IPS-18a (cell line): ENCODE results near the gene NTRK1.

Experiments used
- H3K27ac ChIP-seq: one replicate; pipeline ENCODE4 v1.5.1; 2013; ENCODE audit warnings: low read length
- H3K27me3 ChIP-seq: one replicate; pipeline ENCODE4 v1.6.1; 2013; ENCODE audit warnings: mild to moderate bottlenecking, low read length; ENCODE audit not compliant: control insufficient read depth, insufficient read depth
- H3K36me3 ChIP-seq: one replicate; pipeline ENCODE4 v1.6.1; 2013; ENCODE audit warnings: low read depth, low read length; ENCODE audit not compliant: control insufficient read depth
- H3K4me1 ChIP-seq: one replicate; pipeline ENCODE4 v1.6.1; 2013; ENCODE audit warnings: low read depth, low read length; ENCODE audit not compliant: control insufficient read depth
- H3K4me3 ChIP-seq: one replicate; pipeline ENCODE4 v1.5.1; 2013; ENCODE audit warnings: low read length
- H3K9ac ChIP-seq: one replicate; pipeline ENCODE4 v1.6.1; 2013; ENCODE audit warnings: mild to moderate bottlenecking, low read length, moderate library complexity
- H3K9me3 ChIP-seq: one replicate; pipeline ENCODE4 v1.6.1; 2013; ENCODE audit warnings: low read depth, low read length; ENCODE audit not compliant: control insufficient read depth

Gene NTRK1

GRCh38 chr1:156895455-156895812 lies 34.8 kb downstream of the NTRK1 start:
- Histone ChIP-seq H3K27ac (no peak overlapping the region), H3K4me3 (no peak overlapping the region), H3K4me1 (no peaks in the 10 kb centered on the region), H3K9me3 (no peaks in the 10 kb centered on the region), H3K36me3 (no peaks in the 10 kb centered on the region), H3K27me3 (peaks cover 50% of the 10 kb centered on the region), H3K9ac (no peak overlapping the region)

- no peaks in the 10 kb centered on the region for H3K4me1 ChIP-seq
- H3K36me3 ChIP-seq, result no peaks in the 10 kb centered on the region
- H3K27ac ChIP-seq, result no peak overlapping the region
- no peaks in the 10 kb centered on the region for H3K9me3 ChIP-seq
- peaks cover 45% of the 10 kb centered on the region for H3K27me3 ChIP-seq
- H3K9ac ChIP-seq, result no peak overlapping the region
- H3K4me3 ChIP-seq, result no peak overlapping the region
Measured at GRCh38 chr1:156895927-156896326, 35.3 kb downstream of the NTRK1 start.

DNA sequence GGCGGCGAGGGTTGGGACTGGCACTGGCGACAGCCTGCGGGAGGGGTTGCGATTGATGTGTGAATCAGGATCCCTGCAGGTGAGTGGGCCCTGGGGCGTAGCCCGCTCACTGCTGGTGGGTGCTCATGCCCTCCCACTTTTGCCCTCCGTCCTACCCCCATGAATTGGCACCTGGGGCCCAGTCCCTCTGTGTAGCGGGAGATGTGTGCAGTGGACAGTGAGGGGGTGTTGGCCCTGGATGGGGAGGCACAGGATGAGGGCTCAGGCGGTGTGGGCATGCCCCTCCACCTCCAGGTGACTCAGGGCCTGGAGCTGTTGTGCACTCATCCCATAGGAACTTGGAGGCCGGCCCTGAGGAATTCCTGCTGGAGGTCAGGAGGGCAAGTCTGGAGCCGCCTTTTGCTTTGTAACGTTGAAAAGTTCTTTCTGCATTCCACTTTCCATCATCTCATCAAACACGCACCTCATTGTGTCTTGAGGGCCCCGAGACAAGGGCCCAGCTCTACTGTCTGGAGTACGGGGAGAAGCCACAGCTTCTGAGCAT lies 35.9 kb downstream of the NTRK1 start:
- Histone ChIP-seq H3K36me3 (no peaks in the 10 kb centered on the region), H3K4me1 (no peaks in the 10 kb centered on the region), H3K27ac (no peak overlapping the region), H3K27me3 (peaks cover 39% of the 10 kb centered on the region), H3K9me3 (no peaks in the 10 kb centered on the region), H3K9ac (no peak overlapping the region), H3K4me3 (no peak overlapping the region)

DNA sequence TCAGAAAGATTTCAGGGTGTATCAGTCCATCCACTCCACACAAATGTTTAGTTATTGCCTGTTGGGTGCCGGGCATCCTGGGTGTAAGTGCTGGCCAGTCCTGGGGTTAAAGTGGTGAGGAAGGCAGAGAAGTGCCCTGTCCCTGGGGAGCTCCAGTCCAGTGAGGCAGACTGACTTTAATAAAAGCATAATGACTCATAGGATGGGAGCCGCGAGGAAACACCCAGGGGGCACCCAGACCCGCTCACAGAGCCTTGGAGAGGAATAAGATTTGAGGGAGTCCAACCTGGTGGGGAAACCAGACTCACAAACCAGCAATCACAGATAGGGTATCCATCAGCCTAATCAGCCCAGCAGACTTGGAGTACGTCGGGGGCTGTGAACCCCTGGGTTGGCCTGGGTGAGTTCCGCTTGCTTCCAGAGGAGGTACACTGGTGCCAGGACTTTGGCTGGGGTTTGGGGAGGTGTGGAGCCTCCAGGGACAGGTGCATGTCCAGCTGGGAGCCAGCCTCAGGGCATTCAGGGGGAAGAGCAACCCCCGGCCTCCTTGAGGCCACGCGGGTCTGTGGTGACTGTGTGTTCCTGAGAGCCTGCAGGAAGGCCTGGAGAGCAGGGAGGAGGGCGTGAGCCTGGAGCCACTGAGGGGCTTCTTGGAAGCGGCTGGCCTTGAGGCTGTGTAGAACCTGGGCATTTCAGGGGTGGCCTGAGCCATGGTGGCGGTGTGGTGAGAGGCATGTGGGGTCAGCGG lies 36.6 kb downstream of the NTRK1 start:
- H3K36me3 ChIP-seq, result no peaks in the 10 kb centered on the region
- H3K4me1 ChIP-seq, result no peaks in the 10 kb centered on the region
- peaks cover 32% of the 10 kb centered on the region for H3K27me3 ChIP-seq
- H3K9ac ChIP-seq, result no peak overlapping the region
- H3K9me3 ChIP-seq, result no peaks in the 10 kb centered on the region
- H3K4me3 ChIP-seq, result no peak overlapping the region
- H3K27ac ChIP-seq, result no peak overlapping the region

DNA sequence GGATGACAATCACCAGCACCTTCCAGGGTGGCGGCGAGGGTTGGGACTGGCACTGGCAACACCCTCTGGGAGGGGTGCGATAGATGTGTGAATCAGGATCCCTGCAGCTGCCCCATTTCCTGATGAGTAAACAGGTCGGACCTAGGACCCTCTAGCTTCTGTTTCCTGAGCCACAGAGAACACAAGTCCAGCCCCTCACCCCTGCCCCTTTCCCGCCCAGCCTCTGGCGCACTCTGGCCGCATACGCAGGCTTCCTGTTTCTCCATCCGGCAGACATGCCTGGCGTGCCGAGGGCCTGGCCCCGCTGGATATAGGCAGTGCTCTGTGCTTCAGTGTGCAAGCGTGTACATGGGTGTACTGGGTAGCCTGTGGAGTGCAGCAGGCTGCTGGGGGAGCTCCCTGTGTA lies 37.5 kb downstream of the NTRK1 start:
- Histone ChIP-seq H3K36me3 (no peaks in the 10 kb centered on the region), H3K27me3 (peaks cover 23% of the 10 kb centered on the region), H3K9me3 (no peaks in the 10 kb centered on the region), H3K27ac (no peak overlapping the region), H3K4me3 (no peak overlapping the region), H3K4me1 (no peaks in the 10 kb centered on the region), H3K9ac (no peak overlapping the region)

GRCh38 chr1:156898971-156899664 lies 38.5 kb downstream of the NTRK1 start:
- Histone ChIP-seq H3K4me3 (no peak overlapping the region), H3K27ac (no peak overlapping the region), H3K4me1 (no peaks in the 10 kb centered on the region)

DNA sequence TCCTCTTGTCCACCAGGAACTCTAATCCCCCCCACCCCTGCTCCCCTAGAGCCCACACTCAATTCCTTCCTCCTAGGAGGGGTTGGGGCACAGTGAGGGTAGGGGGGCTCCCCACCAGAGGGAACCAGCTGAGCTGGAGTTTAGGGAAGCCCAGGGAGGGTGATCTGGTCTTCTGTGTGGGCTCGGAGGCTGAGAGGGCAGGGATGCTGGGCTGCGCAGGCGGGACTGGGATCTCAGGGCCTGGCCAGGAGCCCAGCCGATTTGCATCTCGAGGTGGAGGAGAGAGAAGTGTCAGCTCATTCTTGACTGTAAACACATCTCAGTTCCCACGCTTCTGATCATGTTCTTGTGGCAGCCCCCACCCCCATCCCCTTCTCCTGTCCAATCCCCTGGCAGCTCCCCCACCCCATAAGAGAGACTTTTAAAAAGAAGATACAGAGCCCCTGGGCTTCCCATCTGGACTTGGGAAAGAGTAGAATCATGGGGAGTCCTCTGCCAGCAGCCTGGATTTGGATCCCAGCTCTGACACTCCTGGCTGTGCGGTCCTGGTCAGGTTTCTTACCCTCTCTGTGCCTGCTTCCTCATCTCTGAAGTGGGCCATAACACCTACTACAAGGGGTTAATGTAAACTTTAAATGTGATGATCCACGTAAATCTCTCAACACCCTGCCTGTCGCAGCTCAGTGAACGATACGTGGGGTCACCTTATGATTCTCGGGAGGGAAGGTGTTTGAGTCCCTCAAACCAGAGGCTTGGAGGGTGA lies 39.5 kb downstream of the NTRK1 start:
- H3K36me3 ChIP-seq, result no peaks in the 10 kb centered on the region
- H3K4me3 ChIP-seq, result no peak overlapping the region
- H3K4me1 ChIP-seq, result no peaks in the 10 kb centered on the region
- H3K9ac ChIP-seq, result no peak overlapping the region
- H3K27ac ChIP-seq, result no peak overlapping the region
- no peaks in the 10 kb centered on the region for H3K9me3 ChIP-seq
- H3K27me3 ChIP-seq, result peaks cover 3% of the 10 kb centered on the region

More at GRCh38 chr1:156898971-156899664, 38.5 kb downstream of the NTRK1 start:
- Histone ChIP-seq H3K9ac (no peak overlapping the region), H3K36me3 (no peaks in the 10 kb centered on the region), H3K27me3 (peaks cover 13% of the 10 kb centered on the region), H3K9me3 (no peaks in the 10 kb centered on the region)

- Histone ChIP-seq H3K4me3 (no peak overlapping the region), H3K9me3 (no peaks in the 10 kb centered on the region), H3K27me3 (no peaks in the 10 kb centered on the region), H3K9ac (no peak overlapping the region), H3K27ac (no peak overlapping the region), H3K4me1 (no peaks in the 10 kb centered on the region), H3K36me3 (no peaks in the 10 kb centered on the region)
Measured at GRCh38 chr1:156900896-156901589, 40.4 kb downstream of the NTRK1 start.

DNA sequence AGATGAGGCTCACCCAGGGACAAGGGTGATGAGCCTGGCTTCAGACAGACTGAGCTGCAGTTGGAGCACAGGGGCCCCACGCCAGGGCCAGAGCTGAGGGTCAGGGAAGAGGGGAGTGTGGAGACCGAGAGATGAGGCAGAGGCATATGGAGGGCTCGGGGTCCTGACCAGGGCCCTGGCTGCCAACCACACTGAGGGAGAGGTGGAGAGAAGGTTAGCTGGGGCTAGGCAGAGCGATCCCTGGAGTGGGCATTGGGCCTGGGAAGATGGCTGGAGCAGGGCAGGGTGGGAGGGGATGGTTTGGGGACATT lies 40.9 kb downstream of the NTRK1 start:
- Histone ChIP-seq H3K27ac (no peak overlapping the region), H3K36me3 (no peaks in the 10 kb centered on the region), H3K4me3 (no peak overlapping the region), H3K4me1 (no peaks in the 10 kb centered on the region), H3K9me3 (no peaks in the 10 kb centered on the region), H3K9ac (no peak overlapping the region), H3K27me3 (no peaks in the 10 kb centered on the region)

GRCh38 chr1:156901966-156902915 lies 41.6 kb downstream of the NTRK1 start:
- H3K27me3 ChIP-seq, result no peaks in the 10 kb centered on the region
- H3K36me3 ChIP-seq, result no peaks in the 10 kb centered on the region
- H3K9ac ChIP-seq, result no peak overlapping the region
- H3K9me3 ChIP-seq, result no peaks in the 10 kb centered on the region
- H3K4me1 ChIP-seq, result no peaks in the 10 kb centered on the region
- H3K27ac ChIP-seq, result no peak overlapping the region
- H3K4me3 ChIP-seq, result no peak overlapping the region
